ENCODE measurements around the gene LIPE. TPM values are rescaled to one million over a fixed set of nuclear protein-coding genes. Genes with fewer than 3 reads are reported as not detected.

The LIPE gene
- total RNA-seq, 1 donor from 2014 or later = 3.2 TPM

GRCh38 chr19:42355896-42356295 lies 71.3 kb downstream of the LIPE start:
- no peak for TF ChIP-seq CTCF (IDR thresholded peaks at IDR 0.05)
- Histone ChIP-seq H3K27ac (no peak overlapping the region), H3K4me1 (no peaks in the 10 kb centered on the region), H3K9me3 (no peaks in the 10 kb centered on the region), H3K4me3 (no peak overlapping the region), H3K36me3 (peaks cover 70% of the 10 kb centered on the region), H3K27me3 (ENCODE audit: low read depth) (no peaks in the 10 kb centered on the region)
- DNase-seq (no peak), ATAC-seq (no peak)
- intact Hi-C loops (cut with DNase I) = no loop called here

- Histone ChIP-seq H3K4me3 (no peak overlapping the region), H3K9me3 (no peaks in the 10 kb centered on the region), H3K27me3 (ENCODE audit: low read depth) (no peaks in the 10 kb centered on the region), H3K4me1 (no peaks in the 10 kb centered on the region), H3K36me3 (peaks cover 60% of the 10 kb centered on the region), H3K27ac (no peak overlapping the region)
- TF ChIP-seq CTCF (IDR thresholded peaks at IDR 0.05) = no peak
- DNase-seq (no peak), ATAC-seq (no peak)
- intact Hi-C loops (cut with DNase I) = no loop called here
Measured at GRCh38 chr19:42353341-42354015, 73.7 kb downstream of the LIPE start.

GRCh38 chr19:42352301-42353259 lies 74.6 kb downstream of the LIPE start:
- Histone ChIP-seq H3K4me1 (no peaks in the 10 kb centered on the region), H3K36me3 (peaks cover 53% of the 10 kb centered on the region), H3K27me3 (ENCODE audit: low read depth) (no peaks in the 10 kb centered on the region), H3K4me3 (no peak overlapping the region), H3K27ac (no peak overlapping the region), H3K9me3 (no peaks in the 10 kb centered on the region)
- ATAC-seq = no peak
- intact Hi-C loops (cut with DNase I) = no loop called here
- DNase-seq = no peak
- TF ChIP-seq CTCF (IDR thresholded peaks at IDR 0.05) = no peak

Other genes starting within 250 kb of the LIPE start
- 35.6 TPM for gene DEDD2, start 209.7 kb downstream of the LIPE start, total RNA-seq
- 11.7 TPM for gene ZNF526, start 207.1 kb downstream of the LIPE start, total RNA-seq
- gene GSK3A, start 184.8 kb downstream of the LIPE start, total RNA-seq = 39.8 TPM
- gene ERF, start 172.3 kb downstream of the LIPE start, total RNA-seq = 35.8 TPM
- gene CIC, start 158.1 kb downstream of the LIPE start, total RNA-seq = 67.9 TPM
- gene PRR19, start 125.3 kb downstream of the LIPE start, total RNA-seq = 0.71 TPM
- gene PAFAH1B3, start 124.8 kb downstream of the LIPE start, total RNA-seq = 13.4 TPM
- not detected for gene TMEM145, start 114.1 kb downstream of the LIPE start, total RNA-seq
- gene MEGF8, start 101.8 kb downstream of the LIPE start, total RNA-seq = 16.4 TPM
- not detected for gene CNFN, start 37.1 kb downstream of the LIPE start, total RNA-seq
- 159 TPM for gene CXCL17, start 15.6 kb upstream of the LIPE start, total RNA-seq
- 13.8 TPM for gene CEACAM1, start 101.1 kb upstream of the LIPE start, total RNA-seq
- gene CEACAM8, start 167.5 kb upstream of the LIPE start, total RNA-seq = 0.53 TPM